Fibroblast of skin of right biceps (primary cell): ENCODE data around the gene WNT11.
A peak's percentile ranks its signal among the peaks of the same experiment; 100 is the strongest.

Experiments used
- DNase-seq: peaks from one replicate; pipeline ENCODE4 v3.0.0-alpha.2; 2013

WNT11 gene

GRCh38 chr11:76206327-76207081, at the start of gene WNT11:
TSS of gene WNT11 (minus strand) at chr11:76206502. CDS start at chr11:76206407, 95 bp downstream.
- peak; percentile 24 for DNase-seq

GRCh38 chr11:76253416-76253815, 47.1 kb upstream of the WNT11 start:
- no peak for DNase-seq

- no peak for DNase-seq
Observed at GRCh38 chr11:76252631-76253070, 46.3 kb upstream of the WNT11 start.

GRCh38 chr11:76251576-76251975, 45.3 kb upstream of the WNT11 start:
- DNase-seq = no peak

GRCh38 chr11:76251226-76251575, 44.9 kb upstream of the WNT11 start:
- no peak for DNase-seq

GRCh38 chr11:76250520-76251225, 44.4 kb upstream of the WNT11 start:
- DNase-seq = no peak

GRCh38 chr11:76249195-76249741, 43.0 kb upstream of the WNT11 start:
- DNase-seq = no peak

- DNase-seq = no peak
Observed at GRCh38 chr11:76248210-76248609, 41.9 kb upstream of the WNT11 start.

- DNase-seq = no peak
Observed at GRCh38 chr11:76247091-76247490, 40.8 kb upstream of the WNT11 start.

GRCh38 chr11:76246271-76246933, 40.1 kb upstream of the WNT11 start:
- DNase-seq = no peak

GRCh38 chr11:76245720-76246119, 39.4 kb upstream of the WNT11 start:
- no peak for DNase-seq

GRCh38 chr11:76244316-76244851, 38.1 kb upstream of the WNT11 start:
- no peak for DNase-seq

- no peak for DNase-seq
Observed at GRCh38 chr11:76243957-76244285, 37.6 kb upstream of the WNT11 start.

GRCh38 chr11:76243193-76243956, 37.1 kb upstream of the WNT11 start:
- no peak for DNase-seq

- no peak for DNase-seq
Observed at GRCh38 chr11:76242004-76242779, 35.9 kb upstream of the WNT11 start.

GRCh38 chr11:76241243-76242000, 35.1 kb upstream of the WNT11 start:
- no peak for DNase-seq

- no peak for DNase-seq
Observed at GRCh38 chr11:76240666-76241065, 34.4 kb upstream of the WNT11 start.

GRCh38 chr11:76240161-76240540, 33.8 kb upstream of the WNT11 start:
- DNase-seq = no peak

GRCh38 chr11:76239483-76240160, 33.3 kb upstream of the WNT11 start:
- no peak for DNase-seq

- no peak for DNase-seq
Observed at GRCh38 chr11:76238551-76238950, 32.2 kb upstream of the WNT11 start.

GRCh38 chr11:76237914-76238313, 31.6 kb upstream of the WNT11 start:
- DNase-seq = peak; percentile 26
